Renal pelvis (tissue), 4 donors: ENCODE results near the gene OLFML1. TPM values are rescaled to one million over a fixed set of nuclear protein-coding genes. Genes with fewer than 3 reads are reported as not detected.
"Not testable (repeated sequence)": the region's sequence is repeated elsewhere in the genome, so short reads cannot be mapped to it uniquely, and the experiment has no call there.

Experiments used
- DNase-seq: peaks from one replicate; pipeline ENCODE4 v3.0.0-alpha.2; 2013
- polyA plus RNA-seq, 3 donors: library from polyadenylated mRNA; unstranded; fragments of 120-200 nt; gene quantifications; one replicate each; pipeline ENCODE4 v1.2.1, GENCODE V29; 2013; ENCODE audit not compliant: insufficient read length in 3 of 3

Gene OLFML1
- polyA plus RNA-seq, 3 donors = 25.9 to 36.5 (median 29.8) TPM

DNA sequence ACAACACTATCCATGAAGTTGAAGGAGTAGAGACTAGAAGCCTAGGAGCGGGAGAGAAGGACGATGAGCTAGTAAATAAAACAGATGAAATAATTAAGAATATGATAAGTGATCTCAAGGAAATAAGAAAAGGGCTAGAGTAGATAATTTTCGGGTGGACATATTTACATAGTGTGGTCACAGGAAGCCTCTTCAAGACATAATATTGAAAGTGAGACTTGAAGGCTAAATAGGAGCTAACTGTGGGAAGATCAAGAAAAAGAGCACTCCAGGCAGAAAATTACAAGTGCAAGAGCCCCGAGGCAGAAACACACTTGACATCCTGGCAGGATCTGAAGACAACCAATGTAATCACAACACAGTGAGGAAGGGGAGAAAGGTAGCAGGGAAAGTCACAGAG is 16.6 kb downstream of the OLFML1 start:
- DNase-seq = no peak

- DNase-seq = no peak
Measured at GRCh38 chr11:7506243-7506642, 20.9 kb downstream of the OLFML1 start.

DNA sequence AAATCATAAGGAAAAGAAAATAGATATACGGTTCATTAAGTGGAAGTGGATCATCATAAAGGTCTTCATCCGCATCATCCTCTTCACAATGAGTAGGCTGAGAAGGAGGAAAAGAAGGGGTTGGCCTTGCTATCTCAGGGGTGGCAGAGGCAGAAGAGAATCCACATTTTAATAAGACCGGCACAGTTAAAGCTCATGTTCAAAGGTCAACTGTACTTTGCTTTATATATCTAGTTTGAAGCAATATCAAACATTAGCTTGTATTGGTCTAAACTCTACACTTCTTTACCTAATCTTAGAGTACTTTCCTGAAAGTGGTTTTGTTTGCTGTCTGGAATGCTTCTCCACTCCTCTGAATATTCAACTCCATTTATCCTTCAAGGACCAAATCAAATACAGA is 22.8 kb downstream of the OLFML1 start:
- DNase-seq = no peak

- DNase-seq = no peak
Measured at GRCh38 chr11:7509966-7510365, 24.7 kb downstream of the OLFML1 start.

DNA sequence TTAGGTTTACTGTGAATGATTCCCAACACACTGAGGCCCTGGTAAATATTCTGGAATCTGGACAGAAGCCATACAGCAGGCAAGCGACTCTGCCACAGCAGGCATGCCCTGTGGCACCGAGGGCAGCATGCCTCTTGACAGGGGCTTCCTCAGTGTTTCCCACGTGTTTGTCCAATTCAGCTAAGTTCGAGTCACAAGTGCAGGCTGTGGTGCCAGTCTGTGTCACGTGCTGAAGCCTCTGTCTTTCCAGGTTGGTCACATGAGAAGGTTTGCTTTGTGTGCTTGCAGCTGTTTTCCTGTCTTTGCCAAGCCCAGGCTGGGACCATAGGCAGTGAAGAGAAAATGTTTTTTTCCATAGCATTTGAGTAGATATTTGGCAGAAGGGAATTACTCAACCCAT is 26.1 kb downstream of the OLFML1 start:
- DNase-seq = no peak

- DNase-seq = peak; percentile 61
Measured at GRCh38 chr11:7512525-7513233, 27.4 kb downstream of the OLFML1 start.

DNA sequence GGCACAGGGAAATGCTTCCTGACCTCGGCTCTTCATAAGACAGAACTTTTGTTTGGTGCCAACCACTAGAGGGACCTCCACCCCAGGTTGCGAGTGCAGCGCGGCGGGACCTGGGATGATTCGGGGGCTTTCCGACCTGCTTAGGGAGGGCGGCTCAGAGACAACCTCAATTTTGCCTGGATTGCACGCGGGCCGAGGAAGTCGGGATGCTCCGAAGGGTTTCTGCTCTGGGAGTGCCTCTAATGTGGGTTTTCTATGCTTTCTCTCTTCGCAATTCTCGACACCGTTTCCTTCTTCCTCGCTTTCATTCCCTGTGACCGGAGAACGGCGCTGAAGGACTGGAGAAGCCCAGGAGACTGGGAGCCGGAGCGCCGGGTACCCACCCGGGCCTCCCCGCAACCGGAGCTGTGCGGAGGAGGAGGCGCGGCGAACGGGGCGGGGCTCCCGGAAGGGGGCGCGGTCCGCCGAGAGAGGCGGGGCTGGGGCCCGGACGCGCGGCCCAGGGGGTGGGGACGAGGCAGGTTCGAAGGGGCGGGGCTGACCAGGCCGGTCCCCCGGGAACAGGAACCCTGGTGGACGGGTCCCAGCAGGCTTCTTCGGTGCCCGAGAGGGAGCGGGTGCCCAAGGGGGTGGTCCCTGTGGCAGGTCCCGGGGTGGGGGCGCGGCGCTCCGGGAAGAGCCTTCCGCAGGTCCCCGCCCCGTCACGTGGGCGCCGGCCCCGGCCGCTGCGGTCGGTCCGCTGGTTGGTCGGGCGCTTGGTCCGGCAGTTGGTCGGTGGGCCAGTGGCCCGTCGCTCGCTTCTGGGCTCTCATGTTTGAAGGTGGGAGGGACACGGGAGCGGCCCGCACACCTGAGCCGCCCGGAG is 28.2 kb downstream of the OLFML1 start, which contains the start of gene PPFIBP2:
Gene PPFIBP2, plus strand, starts transcription at position 766 of the 865 bp plus-strand sequence. CDS start 35,477 bp downstream, outside the sequence.
- DNase-seq = peak; percentile 79

GRCh38 chr11:7514099-7514591 is 28.8 kb downstream of the OLFML1 start:
- no peak for DNase-seq

GRCh38 chr11:7515447-7515886 is 30.2 kb downstream of the OLFML1 start:
- no peak for DNase-seq

GRCh38 chr11:7516475-7516874 is 31.2 kb downstream of the OLFML1 start:
- no peak for DNase-seq

DNA sequence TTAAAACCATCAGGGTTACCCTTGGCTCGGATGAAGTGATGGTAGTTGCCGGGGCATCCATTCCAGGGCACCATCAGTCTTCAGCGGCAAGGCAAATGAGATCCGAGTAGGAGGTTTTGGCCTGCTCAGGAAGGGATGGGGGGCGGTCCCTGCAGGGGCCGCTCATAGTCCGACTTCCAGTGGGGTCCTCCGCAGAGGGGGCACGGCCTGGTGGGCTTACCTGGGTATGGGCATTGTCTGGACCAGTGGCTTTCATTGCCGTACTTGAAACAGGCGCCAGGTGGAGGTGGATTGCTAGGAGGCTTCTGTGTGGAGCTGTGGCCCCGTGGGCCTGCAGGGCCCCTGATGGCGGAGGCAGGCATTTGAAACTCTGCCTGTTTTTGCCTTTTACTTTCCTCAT is 32.4 kb downstream of the OLFML1 start:
- DNase-seq = not testable (repeated sequence)

DNA sequence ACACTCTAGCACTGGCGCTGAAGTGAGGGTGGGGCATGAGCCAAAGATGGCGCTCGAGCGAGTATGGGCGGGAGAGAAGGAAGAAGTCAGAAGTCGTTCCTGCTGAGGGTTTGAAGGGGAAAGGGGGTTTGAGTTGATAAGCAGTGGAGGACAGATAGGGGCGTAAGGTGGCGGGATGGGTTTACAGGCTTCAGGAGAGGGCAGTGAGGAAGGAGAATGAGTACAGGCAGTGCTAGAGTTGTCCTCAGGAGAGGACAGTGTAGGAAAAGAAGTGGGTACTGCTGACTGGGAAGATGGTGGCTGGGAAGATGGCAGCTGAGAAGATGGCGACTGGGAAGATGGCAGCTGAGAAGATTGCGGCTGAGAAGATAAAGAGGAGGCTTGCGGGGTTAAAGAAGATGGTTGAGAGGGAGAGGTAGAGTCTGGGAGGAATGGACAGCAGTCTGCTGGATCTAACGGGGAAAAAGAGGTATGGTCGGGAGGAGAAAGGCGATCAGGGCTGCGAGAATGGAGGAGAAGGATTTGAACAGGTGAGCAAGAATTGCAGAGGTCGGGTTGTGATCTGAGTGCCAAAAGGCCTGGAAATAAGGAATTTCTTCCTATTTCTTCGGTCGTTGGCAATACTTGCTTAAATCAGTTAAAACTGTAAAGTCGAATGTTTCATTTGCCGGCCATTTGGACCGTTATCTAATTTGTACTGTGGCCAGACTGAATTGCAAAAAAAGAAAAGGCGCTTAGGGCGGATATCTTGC is 33.7 kb downstream of the OLFML1 start:
- DNase-seq = no peak

- no peak for DNase-seq
Measured at GRCh38 chr11:7520011-7520942, 35.0 kb downstream of the OLFML1 start.

- DNase-seq = no peak
Measured at GRCh38 chr11:7520981-7521487, 35.7 kb downstream of the OLFML1 start.

DNA sequence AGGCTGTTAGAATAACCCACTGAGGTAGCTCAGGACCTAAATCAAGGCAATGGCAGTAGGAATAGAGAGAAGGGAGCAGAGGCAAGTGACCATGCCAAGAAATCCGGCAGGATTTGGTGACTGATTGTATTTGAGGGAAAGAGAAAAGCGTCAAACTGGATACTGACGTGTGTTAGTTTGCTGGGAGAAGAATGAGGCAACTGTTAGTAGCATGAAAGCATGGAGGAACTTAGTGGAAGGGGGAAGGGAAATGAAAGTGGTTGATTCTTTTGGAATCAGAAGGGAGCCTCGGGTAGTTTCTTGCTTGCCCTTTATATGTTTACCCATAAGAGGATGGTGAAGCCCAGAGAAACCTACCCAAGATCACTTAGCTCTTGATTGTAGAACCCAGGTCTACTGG is 36.8 kb downstream of the OLFML1 start:
- no peak for DNase-seq

DNA sequence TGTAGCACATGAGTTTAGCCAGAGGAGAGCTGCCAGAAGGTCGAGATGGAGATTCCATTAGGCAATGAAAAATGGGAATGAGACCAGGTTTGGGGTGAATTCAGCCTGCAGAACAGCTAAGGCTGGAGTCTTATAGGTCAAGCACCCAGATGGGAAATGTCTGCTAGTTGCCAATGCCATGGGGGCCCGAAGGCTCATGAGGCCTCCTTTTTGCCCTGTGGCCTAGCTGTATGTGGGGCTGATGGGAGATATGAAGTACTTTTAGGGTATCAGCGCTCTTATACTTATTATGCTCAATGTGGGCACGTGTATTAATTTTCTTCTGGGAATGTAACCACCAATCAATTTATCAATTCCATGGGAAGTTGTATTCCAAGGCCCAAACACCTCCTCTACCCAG is 37.2 kb downstream of the OLFML1 start:
- DNase-seq = no peak

GRCh38 chr11:7523416-7524210 is 38.3 kb downstream of the OLFML1 start:
- DNase-seq = no peak

- peak; percentile 60 for DNase-seq
Measured at GRCh38 chr11:7524462-7525235, 39.3 kb downstream of the OLFML1 start.

GRCh38 chr11:7525424-7525823 is 40.1 kb downstream of the OLFML1 start:
- DNase-seq = no peak
